BLaER1 treated with 17β-estradiol and CSF1 and Interleukin-3, amounts not matched to agents 10 nM and 100 nM (cell line): Measurements from ENCODE around the gene PRCC.
A peak's percentile ranks its signal among the peaks of the same experiment; 100 is the strongest.

Source experiments
- H3K27ac ChIP-seq, 11 experiments: shearing (Covaris generic); formaldehyde crosslinking; 2 replicates each; pipeline ENCODE4 v1.8.1; 2022
- H3K27me3 ChIP-seq, 11 experiments: shearing (Covaris generic); formaldehyde crosslinking; 2 replicates each; pipeline ENCODE4 v1.8.1; 2022
- H3K36me3 ChIP-seq, 11 experiments: shearing (Covaris generic); formaldehyde crosslinking; 2 replicates each; pipeline ENCODE4 v1.8.1; 2022
- H3K4me1 ChIP-seq, 10 experiments: shearing (Covaris generic); formaldehyde crosslinking; 2 replicates each; pipeline ENCODE4 v1.8.1; 2022
- H3K4me2 ChIP-seq, 11 experiments: shearing (Covaris generic); formaldehyde crosslinking; 2 replicates each; pipeline ENCODE4 v1.8.1; 2022
- H3K4me3 ChIP-seq, 10 experiments: shearing (Covaris generic); formaldehyde crosslinking; 2 replicates each; pipeline ENCODE4 v1.8.1; 2022
- H3K9ac ChIP-seq, 11 experiments: shearing (Covaris generic); formaldehyde crosslinking; 2 replicates each; pipeline ENCODE4 v1.8.1; 2022
- H3K9me3 ChIP-seq, 11 experiments: shearing (Covaris generic); formaldehyde crosslinking; replicated peaks in 1 of 11; 2 replicates each; pipeline ENCODE4 v1.8.1; 2022
- H4K20me1 ChIP-seq, 11 experiments: shearing (Covaris generic); formaldehyde crosslinking; 2 replicates each; pipeline ENCODE4 v1.8.1; 2022
- Cebpa-rat ChIP-seq, 11 experiments: shearing (Covaris generic); IDR thresholded peaks; 2 replicates each; pipeline ENCODE4 v1.8.1; 2022

PRCC gene

DNA sequence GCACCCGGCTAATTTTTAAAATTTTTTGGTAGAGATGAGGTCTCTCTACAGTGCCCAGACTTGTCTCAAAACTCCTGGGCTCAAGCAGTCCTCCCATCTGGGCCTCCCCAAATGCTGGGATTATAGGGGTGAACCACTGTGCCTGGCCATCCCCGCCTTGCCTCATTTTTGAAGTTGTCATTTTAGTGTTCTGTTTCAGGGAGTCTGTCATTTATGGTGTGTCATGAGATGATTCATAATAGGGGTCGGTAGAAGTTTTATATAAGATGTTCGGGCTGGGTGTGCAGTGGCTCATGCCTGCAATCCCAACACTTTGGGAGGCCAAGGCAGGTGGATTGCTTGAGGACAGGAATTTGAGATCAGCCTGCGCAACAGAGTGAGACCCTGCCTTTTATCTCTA is 8.5 kb downstream of the PRCC start:
- no peaks in the 10 kb centered on the region for H3K9me3 ChIP-seq
- H3K36me3 ChIP-seq = peaks cover 27 to 89% (median 58%) of the 10 kb centered on the region in 11 experiments
- peaks cover 28 to 64% (median 34%) of the 10 kb centered on the region in 10 experiments for H3K4me1 ChIP-seq
- TF ChIP-seq Cebpa-rat (IDR thresholded peaks at IDR 0.05) = no peak
- no peaks in the 10 kb centered on the region for H3K27me3 ChIP-seq
- peak overlapping the region in 3 of 11 experiments; percentile 3 to 63 (median 17); a peak in 4 of 22 replicates for H3K9ac ChIP-seq
- no peak overlapping the region for H3K4me3 ChIP-seq
- H3K4me2 ChIP-seq = peak overlapping the region in 9 of 11 experiments; percentile 11 to 37 (median 24); a peak in 10 of 22 replicates
- H4K20me1 ChIP-seq = peaks cover 85 to 100% (median 95%) of the 10 kb centered on the region in 11 experiments
- peak overlapping the region in 1 of 11 experiments; percentile 18; a peak in 1 of 22 replicates for H3K27ac ChIP-seq

- Histone ChIP-seq H3K36me3 (peaks cover 25 to 89% (median 58%) of the 10 kb centered on the region in 11 experiments), H3K9me3 (no peaks in the 10 kb centered on the region), H3K27me3 (no peaks in the 10 kb centered on the region), H3K27ac (no peak overlapping the region), H3K4me1 (peaks cover 20 to 64% (median 26%) of the 10 kb centered on the region in 10 experiments), H3K4me3 (no peak overlapping the region), H3K4me2 (0 out of 22 replicates have a peak overlapping the region, but pooled peaks of 2 of the 11 experiments have one; percentile 1 to 6), H3K9ac (peak overlapping the region in 2 of 11 experiments; percentile 15 to 63; a peak in 4 of 22 replicates), H4K20me1 (peaks cover 86 to 100% (median 95%) of the 10 kb centered on the region in 11 experiments)
- no peak for TF ChIP-seq Cebpa-rat (IDR thresholded peaks at IDR 0.05)
Observed at GRCh38 chr1:156776942-156777341, 9.6 kb downstream of the PRCC start.

DNA sequence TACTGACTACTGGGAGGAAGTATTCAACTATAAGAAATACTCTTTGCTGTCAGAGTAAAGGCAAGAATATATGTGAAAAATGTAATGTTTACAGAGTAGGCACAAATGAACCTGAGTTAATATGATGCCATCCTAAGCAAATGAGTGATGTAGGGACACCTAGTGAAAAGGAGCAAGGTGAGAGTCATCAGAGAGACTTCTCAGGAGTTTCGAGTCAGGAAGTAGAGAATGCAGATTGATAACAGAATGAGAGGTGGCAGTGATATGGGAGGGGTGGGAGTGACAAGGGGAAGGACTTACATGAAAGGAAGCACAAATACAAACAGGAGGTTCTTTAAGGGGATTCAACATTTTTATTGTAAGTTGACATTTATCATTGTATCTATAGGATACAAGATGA is 10.2 kb downstream of the PRCC start:
- H3K4me3 ChIP-seq = no peak overlapping the region
- H4K20me1 ChIP-seq = peaks cover 85 to 100% (median 94%) of the 10 kb centered on the region in 11 experiments
- peaks cover 19 to 59% (median 28%) of the 10 kb centered on the region in 10 experiments for H3K4me1 ChIP-seq
- H3K4me2 ChIP-seq = no peak overlapping the region
- no peak overlapping the region for H3K27ac ChIP-seq
- H3K9me3 ChIP-seq = no peaks in the 10 kb centered on the region
- no peak for TF ChIP-seq Cebpa-rat (IDR thresholded peaks at IDR 0.05)
- H3K36me3 ChIP-seq = peaks cover 28 to 89% (median 58%) of the 10 kb centered on the region in 11 experiments
- peak overlapping the region in 1 of 11 experiments; percentile 15; a peak in 3 of 22 replicates for H3K9ac ChIP-seq
- H3K27me3 ChIP-seq = no peaks in the 10 kb centered on the region

DNA sequence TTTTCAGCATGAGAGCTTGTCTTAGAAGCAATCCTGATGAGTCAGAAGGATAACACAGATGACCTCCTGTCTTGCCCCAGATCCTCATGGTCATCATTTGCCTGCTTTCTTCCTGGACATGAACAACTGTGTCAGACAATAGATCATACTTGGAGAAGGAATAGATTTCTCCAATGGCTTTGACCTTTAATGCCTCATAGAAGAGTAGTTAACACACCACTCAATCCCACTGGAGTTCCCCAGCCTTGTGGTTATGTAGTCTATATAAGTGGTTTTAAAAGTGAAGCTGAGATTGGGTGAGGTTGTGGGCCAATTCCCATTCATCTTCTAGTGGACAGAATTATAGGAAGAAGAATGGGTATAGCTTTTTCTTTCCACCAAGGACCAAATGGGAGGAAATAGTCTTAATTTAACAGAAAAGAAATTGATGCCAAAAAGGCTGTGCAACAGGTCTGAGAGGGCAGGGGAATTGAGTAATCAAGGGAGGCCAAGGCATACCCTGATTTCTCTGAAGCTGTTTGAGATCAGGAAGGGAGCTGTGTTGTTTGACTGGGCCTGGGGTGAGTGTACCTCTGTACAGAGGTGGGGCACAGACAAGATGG is 14.4 kb downstream of the PRCC start:
- Histone ChIP-seq H3K4me3 (no peak overlapping the region), H4K20me1 (peaks cover 62 to 99% (median 80%) of the 10 kb centered on the region in 11 experiments), H3K9me3 (no peaks in the 10 kb centered on the region), H3K4me1 (peaks cover 28 to 64% (median 45%) of the 10 kb centered on the region in 10 experiments), H3K27ac (no peak overlapping the region), H3K27me3 (no peaks in the 10 kb centered on the region), H3K36me3 (peaks cover 50 to 95% (median 74%) of the 10 kb centered on the region in 11 experiments), H3K9ac (no peak overlapping the region), H3K4me2 (peak overlapping the region in 1 of 11 experiments; percentile 10; a peak in 1 of 22 replicates)
- TF ChIP-seq Cebpa-rat (IDR thresholded peaks at IDR 0.05) = no peak

GRCh38 chr1:156785458-156785857 is 18.1 kb downstream of the PRCC start:
- Histone ChIP-seq H3K4me1 (peaks cover 28 to 57% (median 41%) of the 10 kb centered on the region in 10 experiments), H3K9me3 (no peaks in the 10 kb centered on the region), H3K36me3 (peaks cover 84 to 100% (median 96%) of the 10 kb centered on the region in 11 experiments), H3K4me2 (peak overlapping the region; percentile 35 to 68 (median 59); a peak in 21 of 22 replicates), H3K27me3 (no peaks in the 10 kb centered on the region), H3K4me3 (no peak overlapping the region), H3K9ac (peak overlapping the region in 6 of 11 experiments; percentile 8 to 53 (median 28); a peak in 7 of 22 replicates), H4K20me1 (peaks cover 32 to 96% (median 80%) of the 10 kb centered on the region in 11 experiments; a peak in 19 of 22 replicates), H3K27ac (peak overlapping the region in 3 of 11 experiments; percentile 23 to 38 (median 26); a peak in 2 of 22 replicates)
- TF ChIP-seq Cebpa-rat (IDR thresholded peaks at IDR 0.05) = no peak

DNA sequence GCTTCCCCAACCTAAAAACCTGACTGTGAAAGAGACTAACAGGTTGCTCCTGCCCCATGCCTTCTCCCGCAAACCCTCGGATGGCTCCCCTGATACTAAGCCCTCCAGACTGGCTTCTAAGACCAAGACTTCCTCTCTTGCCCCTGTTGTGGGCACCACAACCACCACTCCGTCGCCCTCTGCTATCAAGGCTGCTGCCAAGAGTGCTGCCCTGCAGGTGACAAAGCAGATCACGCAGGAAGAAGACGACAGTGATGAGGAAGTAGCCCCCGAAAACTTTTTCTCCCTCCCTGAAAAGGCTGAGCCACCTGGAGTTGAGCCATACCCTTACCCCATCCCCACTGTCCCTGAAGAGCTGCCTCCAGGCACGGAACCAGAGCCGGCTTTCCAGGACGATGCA is 19.3 kb downstream of the PRCC start:
- TF ChIP-seq Cebpa-rat (IDR thresholded peaks at IDR 0.05) = no peak
- Histone ChIP-seq H3K9ac (no peak overlapping the region), H3K9me3 (no peaks in the 10 kb centered on the region), H3K27me3 (no peaks in the 10 kb centered on the region), H3K27ac (peak overlapping the region in 6 of 11 experiments; percentile 1 to 37 (median 12); a peak in 3 of 22 replicates), H4K20me1 (peaks cover 20 to 95% (median 79%) of the 10 kb centered on the region in 11 experiments; a peak in 19 of 22 replicates), H3K4me1 (peaks cover 28 to 46% (median 38%) of the 10 kb centered on the region in 10 experiments), H3K36me3 (peaks cover 85 to 99% (median 96%) of the 10 kb centered on the region in 11 experiments), H3K4me2 (peak overlapping the region in 8 of 11 experiments; percentile 47 to 68 (median 60); a peak in 11 of 22 replicates), H3K4me3 (no peak overlapping the region)

- H3K4me2 ChIP-seq = no peak overlapping the region
- no peaks in the 10 kb centered on the region for H3K9me3 ChIP-seq
- no peak for TF ChIP-seq Cebpa-rat (IDR thresholded peaks at IDR 0.05)
- peaks cover 17 to 95% (median 73%) of the 10 kb centered on the region in 11 experiments; a peak in 17 of 22 replicates for H4K20me1 ChIP-seq
- H3K27me3 ChIP-seq = no peaks in the 10 kb centered on the region
- H3K4me3 ChIP-seq = no peak overlapping the region
- H3K27ac ChIP-seq = no peak overlapping the region
- peaks cover 85 to 99% (median 96%) of the 10 kb centered on the region in 11 experiments for H3K36me3 ChIP-seq
- H3K9ac ChIP-seq = no peak overlapping the region
- H3K4me1 ChIP-seq = peaks cover 25 to 38% (median 30%) of the 10 kb centered on the region in 10 experiments
Observed at GRCh38 chr1:156788136-156788535, 20.8 kb downstream of the PRCC start.

- H3K9ac ChIP-seq = no peak overlapping the region
- H3K4me2 ChIP-seq = no peak overlapping the region
- H4K20me1 ChIP-seq = peaks cover 10 to 88% (median 62%) of the 10 kb centered on the region in 11 experiments; a peak in 17 of 22 replicates
- no peaks in the 10 kb centered on the region for H3K27me3 ChIP-seq
- peaks cover 13 to 23% (median 21%) of the 10 kb centered on the region in 10 experiments for H3K4me1 ChIP-seq
- H3K4me3 ChIP-seq = no peak overlapping the region
- H3K9me3 ChIP-seq = no peaks in the 10 kb centered on the region
- TF ChIP-seq Cebpa-rat (IDR thresholded peaks at IDR 0.05) = no peak
- H3K27ac ChIP-seq = no peak overlapping the region
- peaks cover 87 to 99% (median 97%) of the 10 kb centered on the region in 11 experiments for H3K36me3 ChIP-seq
Observed at GRCh38 chr1:156789621-156790318, 22.4 kb downstream of the PRCC start.
